GM12864 (cell line): ENCODE data around the gene LRRC59.

Source experiments
- DNase-seq: peaks from one replicate; pipeline ENCODE4 v3.0.0-alpha.2; 2011; ENCODE audit warnings: low read depth
- H3K4me3 ChIP-seq: 2 replicates; pipeline ENCODE4 v1.5.1; 2011; ENCODE audit warnings: mild to moderate bottlenecking, low read depth, low read length, control low read depth
- CTCF ChIP-seq: IDR thresholded peaks from 2 replicates; pipeline ENCODE4 v1.5.1; 2011; ENCODE audit warnings: low read depth, mild to moderate bottlenecking, moderate library complexity, low read length, control low read depth, inconsistent platforms; ENCODE audit errors: missing control alignments

Gene LRRC59

DNA sequence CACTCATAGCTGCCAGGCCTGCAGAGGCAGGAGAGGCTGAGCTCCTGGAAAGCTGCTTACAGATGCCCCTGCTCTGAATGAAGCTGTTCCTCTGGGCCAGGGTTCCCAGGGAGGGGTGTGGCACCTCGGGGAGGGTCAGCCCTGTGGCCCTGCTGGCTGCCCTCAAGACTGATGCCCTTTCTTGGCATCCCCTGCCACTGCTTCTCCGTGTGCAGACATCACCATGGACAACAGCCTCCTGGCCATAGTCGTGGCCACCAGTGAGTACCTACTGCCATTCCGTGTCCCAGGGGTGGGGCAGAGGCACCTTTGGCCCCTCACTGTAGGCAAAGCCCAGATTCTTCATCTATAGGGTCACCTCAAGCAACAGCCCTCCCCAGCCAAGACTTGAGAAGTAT, 33.3 kb downstream of the LRRC59 start:
- DNase-seq, result no peak
- no peak for TF ChIP-seq CTCF
- no peak overlapping the region for H3K4me3 ChIP-seq

- no peak for TF ChIP-seq CTCF
- DNase-seq, result no peak
- no peak overlapping the region for H3K4me3 ChIP-seq
Observed at GRCh38 chr17:50363217-50364060, 33.9 kb downstream of the LRRC59 start.

GRCh38 chr17:50362661-50363060, 34.7 kb downstream of the LRRC59 start:
- DNase-seq, result no peak
- H3K4me3 ChIP-seq, result no peak overlapping the region
- no peak for TF ChIP-seq CTCF

GRCh38 chr17:50361561-50362480, 35.5 kb downstream of the LRRC59 start:
- TF ChIP-seq CTCF, result peak; percentile 84
- peak; percentile 40 for DNase-seq
- no peak overlapping the region for H3K4me3 ChIP-seq

DNA sequence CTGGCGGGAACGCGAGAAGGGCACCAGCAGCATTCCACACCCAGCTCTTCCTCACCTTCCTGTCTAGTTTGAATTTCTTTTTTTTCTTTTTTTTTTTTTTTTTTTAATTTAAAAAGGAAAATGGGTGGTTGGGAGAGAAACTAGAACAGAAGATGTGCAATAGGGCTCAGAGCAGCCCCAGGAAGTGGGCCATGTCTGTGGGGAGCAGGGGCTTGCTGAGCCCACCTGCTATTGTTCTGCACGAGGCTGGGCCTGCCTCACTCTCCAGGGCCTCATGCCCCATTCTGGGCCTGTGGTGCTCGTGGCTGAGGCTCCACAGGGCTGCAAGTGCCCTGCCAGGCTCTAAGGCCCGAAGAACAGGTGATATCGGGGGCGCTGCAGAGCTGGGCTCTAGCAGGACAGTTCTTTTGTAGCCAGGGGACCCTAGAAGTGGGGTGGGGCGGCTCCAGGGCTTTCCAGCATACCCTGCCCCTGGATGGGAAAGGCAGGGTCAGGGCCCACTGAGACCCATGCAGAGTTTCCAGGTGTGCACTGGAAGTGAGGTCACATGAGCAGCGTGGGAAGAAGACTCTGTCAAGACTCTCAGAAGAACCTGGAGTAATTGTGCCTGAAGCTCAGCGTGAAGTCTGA, 36.7 kb downstream of the LRRC59 start:
- no peak overlapping the region for H3K4me3 ChIP-seq
- DNase-seq, result no peak
- TF ChIP-seq CTCF, result no peak

GRCh38 chr17:50359998-50360461, 37.3 kb downstream of the LRRC59 start:
- TF ChIP-seq CTCF, result no peak
- H3K4me3 ChIP-seq, result no peak overlapping the region
- DNase-seq, result no peak
